Lung (tissue), 16 donors: ENCODE data around the gene TAGLN3. TPM values are rescaled to one million over a fixed set of nuclear protein-coding genes. Genes with fewer than 3 reads are reported as not detected.
A peak's percentile ranks its signal among the peaks of the same experiment; 100 is the strongest.

Experiments
- ATAC-seq: fragments of 200-7000 bp; cut with Tn5 transposase; one replicate; pipeline ENCODE4 v1.9.1; 2020; ENCODE audit warnings: moderate number of reproducible peaks; ENCODE audit not compliant: insufficient read depth, low FRiP score
- DNase-seq, 3 donors: peaks; one replicate each; pipeline ENCODE4 v3.0.0-alpha.2; 2013 to 2017
- H3K27ac ChIP-seq, 2 donors: one replicate each; pipeline ENCODE4 v1.5.1; 2013; ENCODE audit warnings: mild to moderate bottlenecking in 2 of 2, moderate library complexity in 2 of 2, control low read depth in 1 of 2, inconsistent platforms in 1 of 2, low read depth in 1 of 2, low read length in 1 of 2
- H3K27me3 ChIP-seq, 3 donors: one replicate each; pipeline ENCODE4 v1.5.1; 2013; ENCODE audit warnings: low read length in 2 of 3; ENCODE audit not compliant: control insufficient read depth in 3 of 3, insufficient read depth in 3 of 3
- H3K36me3 ChIP-seq, 4 donors: one replicate each; pipeline ENCODE4 v1.5.1; 2013; ENCODE audit warnings: low read length in 4 of 4, mild to moderate bottlenecking in 1 of 4, moderate library complexity in 1 of 4; ENCODE audit not compliant: control insufficient read depth in 4 of 4, insufficient read depth in 4 of 4
- H3K4me1 ChIP-seq, 5 donors: one replicate each; pipeline ENCODE4 v1.5.1; 2013; ENCODE audit warnings: low read length in 5 of 5, mild to moderate bottlenecking in 2 of 5, moderate library complexity in 1 of 5; ENCODE audit not compliant: control insufficient read depth in 5 of 5, insufficient read depth in 5 of 5
- H3K4me3 ChIP-seq: one replicate; pipeline ENCODE4 v1.5.1; 2013; ENCODE audit warnings: mild to moderate bottlenecking, control low read depth, moderate library complexity
- H3K9ac ChIP-seq, 2 donors: one replicate each; pipeline ENCODE4 v1.5.1; 2013; ENCODE audit warnings: low read length in 2 of 2, control low read depth in 1 of 2; ENCODE audit not compliant: insufficient read depth in 1 of 2
- H3K9me3 ChIP-seq, 4 donors: one replicate each; pipeline ENCODE4 v1.5.1; 2013; ENCODE audit warnings: low read length in 3 of 4, mild to moderate bottlenecking in 1 of 4, moderate library complexity in 1 of 4; ENCODE audit not compliant: control insufficient read depth in 4 of 4, insufficient read depth in 3 of 4
- CTCF ChIP-seq: IDR thresholded peaks from 2 replicates; pipeline ENCODE4 v1.5.1; 2012; ENCODE audit warnings: mild to moderate bottlenecking; ENCODE audit errors: control extremely low read depth, extremely low read depth
- WGBS, 2 donors: extraction: QIAGEN DNeasy Blood & Tissue Kit; methylation state at CpG; one replicate each; pipeline ENCODE4 v1.1.7; 2013; 5-methylcytosine and 5-hydroxymethylcytosine counted together
- long read RNA-seq, 5 donors: transcript quantifications; one replicate each; lab custom pipeline, GENCODE V29; 2026
- polyA plus RNA-seq, 2 donors: library from polyadenylated mRNA; stranded (reverse); fragments of 200-250 nt; gene quantifications; one replicate each; pipeline ENCODE4 v1.2.1, GENCODE V29; 2013
- total RNA-seq, 2 donors: library from RNA; depleted of rRNA in 1 of 2; stranded (reverse); fragments of >200 nt in 1 of 2; gene quantifications; one replicate each; pipeline ENCODE4 v1.2.1, GENCODE V29; 2014 to 2021
- donor health status: control.
- donor health status: control.
- donor health status: Bipolar disorder and iron deficiency.
- donor health status: healthy.
- donor health status: DM: yes; HTN: yes; CAD: no.

TAGLN3 gene
- total RNA-seq, result 1 to 10 TPM in 1 of 2 donors, under 1 TPM in 1; 0.89 to 2.6 TPM
- polyA plus RNA-seq, result 1 to 10 TPM in 1 of 2 donors, under 1 TPM in 1; 0.71 to 2.3 TPM
- long read RNA-seq, donor 1, transcript TAGLN3-203 (4 exons, 1,164 nt), result major isoform, 5 of 5 reads
- long read RNA-seq, donor 1, partial matches to known transcripts, result 0 of 5 reads
- long read RNA-seq, donor 1, other reads (novel, unspliced or antisense), result 0 of 5 reads
- long read RNA-seq, donor 2, result 0 reads
- long read RNA-seq, donor 3, result 0 reads
- long read RNA-seq, donor 4, partial matches to known transcripts, result 0 of 1 reads
- long read RNA-seq, donor 4, other reads (novel, unspliced or antisense), result 0 of 1 reads
- long read RNA-seq, donor 5, transcript TAGLN3-203 (4 exons, 1,164 nt), result major isoform, 6 of 6 reads
- long read RNA-seq, donor 5, partial matches to known transcripts, result 0 of 6 reads
- long read RNA-seq, donor 5, other reads (novel, unspliced or antisense), result 0 of 6 reads

- Histone ChIP-seq H3K9me3 (no peaks in the 10 kb centered on the region), H3K4me1 (peaks cover 2 to 41% (median 7%) of the 10 kb centered on the region in 5 donors), H3K36me3 (peaks cover 0 to 4% (median 0%) of the 10 kb centered on the region in 4 donors), H3K27ac (no peak within 1 kb of the TSS), H3K4me3 (no peak within 1 kb of the TSS), H3K27me3 (no peaks in the 10 kb centered on the region), H3K9ac (peak within 1 kb of the TSS; percentile 41 to 68)
- WGBS, 2 donors, result 5 to 10% methylated on average over 30 of the region's 30 CpGs
- peak; percentile 34 to 50 (median 49) for DNase-seq
- no peak for TF ChIP-seq CTCF
- peak; percentile 60 for ATAC-seq
Observed at GRCh38 chr3:111998636-111999483, at the start of gene TAGLN3. Gene TAGLN3 (plus strand): TSS chr3:111998922. CDS start chr3:111999423, 501 bp downstream.

GRCh38 chr3:111949712-111950111 is 49.0 kb upstream of the TAGLN3 start:
- Histone ChIP-seq H3K36me3 (peaks cover 3 to 35% (median 10%) of the 10 kb centered on the region in 4 donors), H3K4me3 (no peak overlapping the region), H3K9me3 (no peaks in the 10 kb centered on the region), H3K27me3 (no peaks in the 10 kb centered on the region), H3K9ac (no peak overlapping the region), H3K27ac (no peak overlapping the region), H3K4me1 (peaks cover 0 to 3% (median 0%) of the 10 kb centered on the region in 5 donors)
- TF ChIP-seq CTCF, result no peak
- ATAC-seq (no peak), DNase-seq (no peak)
- WGBS, 2 donors, result 79 to 90% methylated on average over 3 of the region's 3 CpGs

GRCh38 chr3:111951032-111951431 is 47.7 kb upstream of the TAGLN3 start:
- Histone ChIP-seq H3K27me3 (no peaks in the 10 kb centered on the region), H3K4me3 (no peak overlapping the region), H3K36me3 (peaks cover 3 to 33% (median 10%) of the 10 kb centered on the region in 4 donors), H3K27ac (no peak overlapping the region), H3K9me3 (no peaks in the 10 kb centered on the region), H3K4me1 (peaks cover 0 to 3% (median 0%) of the 10 kb centered on the region in 5 donors), H3K9ac (no peak overlapping the region)
- no peak for ATAC-seq
- TF ChIP-seq CTCF, result no peak
- WGBS, 2 donors, result 96 to 97% methylated on average over 2 of the region's 2 CpGs
- DNase-seq, result no peak
